Measurements from ENCODE around the gene NAT16.
A peak's percentile ranks its signal among the peaks of the same experiment; 100 is the strongest.
"Not testable (repeated sequence)": the region's sequence is repeated elsewhere in the genome, so short reads cannot be mapped to it uniquely, and the experiment has no call there.

NAT16 gene

DNA sequence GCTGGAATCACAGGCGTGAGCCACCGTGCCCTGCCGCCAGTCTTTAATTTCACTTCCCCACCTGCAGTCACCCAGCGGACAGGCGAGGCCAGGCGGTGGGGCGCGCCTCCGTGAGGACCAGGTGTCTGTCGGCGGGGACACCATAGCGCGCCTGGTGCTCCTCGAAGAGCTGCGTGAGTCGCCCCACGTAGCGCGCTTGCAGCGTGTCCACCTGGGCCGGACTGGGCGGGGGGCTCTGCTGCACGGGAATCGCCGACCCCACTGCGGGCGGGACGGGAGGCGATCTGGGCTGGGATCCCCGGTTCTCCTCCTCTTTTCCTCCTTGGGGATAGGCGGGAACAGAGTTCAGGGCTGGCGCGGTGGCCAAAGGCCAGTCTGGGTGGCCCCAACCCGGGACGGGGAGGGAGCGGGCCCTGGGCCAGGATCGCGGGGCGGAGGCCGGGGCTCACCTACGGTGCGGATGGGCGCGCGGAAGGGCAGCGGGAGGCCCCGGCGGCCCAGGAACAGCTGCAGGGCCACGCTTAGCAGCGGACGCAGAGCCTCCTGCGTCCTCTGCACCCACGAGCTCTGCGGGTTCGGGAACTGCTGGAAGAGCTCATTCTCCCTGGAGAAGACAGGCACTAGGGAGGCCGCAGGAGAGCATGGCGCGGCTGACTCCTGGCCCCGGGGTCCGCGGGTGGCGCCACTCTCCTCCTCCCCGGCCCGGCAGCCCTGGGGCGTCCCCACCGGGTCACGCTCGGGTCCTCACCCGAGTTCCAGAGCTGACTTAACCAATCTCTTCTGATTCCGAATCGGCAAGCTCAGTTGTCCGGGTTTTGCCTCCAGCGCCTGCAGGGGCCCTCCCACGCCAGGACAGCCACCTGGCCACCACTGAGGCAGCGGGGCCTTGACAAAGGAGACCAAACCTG is 21.9 kb upstream of the NAT16 start:
- no peak for DNase-seq

- DNase-seq: no peak
These were observed 20.9 kb upstream of the NAT16 start, which contains the start of gene MOGAT3 for GRCh38 chr7:101200862-101201599. Gene MOGAT3 (minus strand): TSS chr7:101201036. CDS start chr7:101200854, 182 bp downstream.

GRCh38 chr7:101200504-101200861 is 20.4 kb upstream of the NAT16 start:
- no peak for DNase-seq

DNA sequence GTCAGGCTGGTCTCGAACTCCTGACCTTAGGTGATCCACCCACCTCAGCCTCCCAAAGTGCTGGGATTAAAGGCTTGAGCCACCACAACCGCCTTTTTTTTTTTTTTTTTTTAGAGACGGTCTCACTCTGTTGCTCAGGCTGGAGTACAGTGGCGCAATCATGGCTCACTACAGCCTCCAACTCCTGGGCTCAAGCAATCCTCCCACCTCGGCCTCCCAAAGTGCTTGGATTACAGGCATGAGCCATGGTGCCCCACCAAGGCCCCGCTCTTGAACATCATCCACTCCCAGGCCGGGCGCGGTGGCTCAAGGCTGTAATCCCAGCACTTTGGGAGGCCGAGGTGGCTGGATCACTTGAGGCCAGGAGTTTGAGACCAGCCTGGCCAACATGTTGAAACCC is 19.4 kb upstream of the NAT16 start:
- DNase-seq: not testable (repeated sequence)

DNA sequence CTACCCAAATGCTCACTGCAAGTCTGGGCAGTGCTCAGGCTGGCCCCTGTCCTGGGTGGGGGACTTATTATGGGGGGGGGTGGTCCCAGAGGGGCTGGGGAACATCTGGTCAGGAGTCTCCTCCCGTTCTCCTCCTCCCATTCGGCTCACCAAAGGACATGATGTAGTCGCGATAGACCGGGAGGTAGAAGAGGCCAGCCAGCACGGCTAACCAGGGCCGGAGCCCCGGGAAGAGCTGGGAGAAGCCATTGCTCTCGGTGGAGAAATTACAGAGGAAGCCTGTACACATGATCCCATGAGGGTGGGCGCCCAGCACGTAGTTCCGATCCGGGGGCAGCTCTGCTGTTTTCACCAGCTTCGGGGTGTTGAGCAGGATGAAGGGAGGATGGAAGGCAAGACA is 18.4 kb upstream of the NAT16 start:
- DNase-seq: no peak

DNA sequence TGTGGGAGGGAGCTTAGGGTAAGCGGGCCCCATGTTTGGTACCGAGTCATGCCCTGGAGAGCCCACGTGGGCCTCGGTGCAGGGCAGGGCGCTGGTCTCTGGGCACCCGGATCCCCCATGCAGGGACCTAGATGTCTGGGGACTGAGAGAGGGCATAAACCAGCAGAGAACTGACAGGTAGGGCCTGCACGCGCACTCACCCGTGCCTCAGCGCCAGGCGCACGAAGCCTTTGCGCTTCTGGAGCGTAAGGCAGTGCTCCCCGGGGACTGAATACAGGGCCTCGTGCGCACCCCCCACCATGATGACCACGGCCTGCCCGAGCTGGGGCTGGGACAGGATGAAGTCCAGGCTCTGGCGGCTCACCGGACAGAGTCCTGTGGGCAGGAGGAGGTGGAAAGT is 17.9 kb upstream of the NAT16 start:
- DNase-seq: no peak

GRCh38 chr7:101195884-101196283 is 15.8 kb upstream of the NAT16 start:
- DNase-seq: no peak

GRCh38 chr7:101189109-101189508 is 9.0 kb upstream of the NAT16 start:
- DNase-seq: no peak

DNA sequence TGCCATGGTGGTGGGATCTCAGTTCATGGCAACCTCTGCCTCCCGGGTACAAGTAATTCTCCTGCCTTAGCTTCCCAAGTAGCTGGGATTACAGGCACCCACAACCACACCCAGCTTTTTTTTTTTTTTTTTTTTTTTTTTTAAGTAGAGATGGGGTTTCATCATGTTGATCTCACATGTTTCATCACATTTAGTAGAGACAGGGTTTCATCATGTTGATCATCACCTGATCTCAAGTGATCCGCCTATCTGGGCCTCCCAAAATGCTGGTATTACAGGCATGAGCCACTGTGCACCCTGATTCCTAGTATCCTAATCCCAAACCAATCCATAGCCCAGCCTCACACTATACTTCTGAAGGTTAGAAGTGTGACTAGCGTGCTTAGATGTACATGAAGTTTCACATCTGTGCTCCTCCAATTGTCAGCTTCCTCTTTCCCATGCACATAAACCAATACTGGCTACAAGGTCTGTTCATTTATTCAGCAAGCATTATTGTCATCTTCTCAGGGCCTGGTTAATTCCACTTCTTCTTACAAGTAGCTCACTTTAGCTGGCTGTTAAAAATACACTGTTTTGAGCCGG is 6.8 kb upstream of the NAT16 start:
- no peak for DNase-seq

- no peak for DNase-seq
These were observed 6.1 kb upstream of the NAT16 start for GRCh38 chr7:101186194-101186593.

DNA sequence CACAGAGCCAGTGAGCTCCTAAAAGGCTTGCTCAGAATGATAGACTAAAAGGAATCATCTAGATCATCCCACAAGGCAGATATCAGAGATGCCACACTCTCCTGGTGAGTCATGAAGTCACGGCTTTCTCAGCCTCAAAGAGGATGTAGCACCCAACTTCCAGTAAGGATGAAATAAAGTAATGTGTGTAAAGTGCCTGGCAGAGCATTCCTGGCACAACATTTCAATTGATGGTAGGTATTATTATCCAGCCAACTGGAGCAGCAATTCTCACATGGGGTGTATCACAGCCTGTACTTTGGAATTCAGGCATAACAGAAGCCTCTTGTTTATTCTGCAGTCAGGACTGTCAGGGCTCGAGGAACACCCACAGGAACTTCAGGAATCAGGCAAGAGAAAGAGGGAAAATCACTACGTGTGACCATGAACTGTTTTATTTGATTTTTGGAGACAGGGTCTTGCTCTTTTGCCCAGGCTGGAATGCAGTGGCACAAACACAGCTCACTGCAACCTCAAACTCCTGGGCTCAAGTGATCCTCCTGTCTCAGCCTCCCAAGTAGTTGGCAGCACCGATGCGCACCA is 5.3 kb upstream of the NAT16 start:
- no peak for DNase-seq

DNA sequence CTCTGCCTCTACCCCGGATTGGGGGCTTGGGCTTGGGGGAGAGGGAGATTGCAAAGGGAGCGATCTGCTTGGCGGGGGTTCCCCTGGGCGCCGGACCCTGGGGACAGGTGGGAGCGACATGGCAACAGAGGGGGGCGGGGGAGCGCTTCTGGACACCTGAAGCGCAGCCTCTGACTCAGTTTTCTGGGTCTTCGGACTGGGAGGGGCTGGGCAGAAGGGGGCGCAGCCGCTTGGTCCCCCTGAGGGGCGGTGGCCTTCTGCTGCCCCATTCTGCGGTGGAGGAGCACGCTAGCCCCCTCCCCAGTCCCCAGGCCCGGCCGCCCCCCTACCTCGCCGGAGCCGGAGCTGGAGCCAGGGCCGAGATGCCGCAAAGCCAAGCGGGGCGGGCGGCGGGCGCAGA is 380 bp downstream of the NAT16 start:
- no peak for DNase-seq

GRCh38 chr7:101179117-101179516 is 976 bp downstream of the NAT16 start:
- no peak for DNase-seq

- DNase-seq: no peak
These were observed 2.4 kb downstream of the NAT16 start for GRCh38 chr7:101177644-101178043.

GRCh38 chr7:101175664-101176063 is 4.4 kb downstream of the NAT16 start:
- no peak for DNase-seq

DNA sequence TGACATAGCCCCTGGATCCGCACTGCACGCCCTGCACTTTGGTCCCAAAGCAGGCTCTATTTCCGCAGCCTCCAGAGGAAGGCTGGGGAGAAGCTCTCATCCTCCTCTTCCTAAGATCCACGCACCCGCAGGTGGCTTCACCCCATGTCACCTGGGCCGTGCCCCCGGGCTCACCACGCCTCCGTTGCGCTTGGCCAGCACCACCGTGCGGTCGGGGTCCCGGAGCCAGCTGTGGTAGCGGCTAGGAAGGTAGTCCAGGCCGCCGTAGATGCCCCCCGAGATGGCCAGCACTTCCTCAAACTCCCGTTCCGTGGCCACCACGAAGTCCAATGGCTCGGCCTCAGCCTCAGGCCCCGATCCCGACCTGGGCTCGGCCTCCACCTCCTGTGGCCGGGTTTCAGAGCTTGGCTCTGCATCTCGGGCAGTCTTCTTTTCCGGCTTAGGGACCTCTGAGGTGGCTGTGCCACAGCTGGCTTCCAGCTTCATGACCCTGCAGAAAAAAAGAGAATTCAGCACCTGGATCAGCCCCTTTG is 5.7 kb downstream of the NAT16 start:
- DNase-seq: no peak

DNA sequence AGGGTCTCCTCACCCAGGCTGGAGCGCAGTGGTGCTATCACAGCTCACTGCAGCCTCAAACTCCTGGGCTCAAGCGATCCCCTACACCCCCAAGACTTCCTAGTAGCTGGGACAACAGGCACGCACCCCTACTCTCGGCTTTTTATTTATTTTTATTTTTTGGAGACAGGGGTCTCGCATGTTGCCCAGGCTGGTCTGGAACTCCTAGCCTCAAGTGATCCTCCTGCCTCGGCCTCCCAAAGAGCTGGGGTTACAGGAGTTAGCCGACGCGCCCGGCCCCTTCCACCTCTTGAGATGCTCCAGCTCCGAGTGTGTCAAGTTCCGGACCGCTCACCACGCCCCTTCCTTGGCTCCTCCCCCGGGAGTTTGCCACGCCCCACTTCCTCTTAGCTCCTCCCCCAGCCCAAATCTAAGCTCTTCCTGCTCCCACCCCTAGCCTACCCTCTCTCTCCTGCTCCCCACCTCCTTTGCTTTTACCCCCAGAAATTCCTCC is 6.3 kb downstream of the NAT16 start:
- no peak for DNase-seq

GRCh38 chr7:101172854-101173751 is 7.0 kb downstream of the NAT16 start:
- peak; percentile 66 for DNase-seq

DNA sequence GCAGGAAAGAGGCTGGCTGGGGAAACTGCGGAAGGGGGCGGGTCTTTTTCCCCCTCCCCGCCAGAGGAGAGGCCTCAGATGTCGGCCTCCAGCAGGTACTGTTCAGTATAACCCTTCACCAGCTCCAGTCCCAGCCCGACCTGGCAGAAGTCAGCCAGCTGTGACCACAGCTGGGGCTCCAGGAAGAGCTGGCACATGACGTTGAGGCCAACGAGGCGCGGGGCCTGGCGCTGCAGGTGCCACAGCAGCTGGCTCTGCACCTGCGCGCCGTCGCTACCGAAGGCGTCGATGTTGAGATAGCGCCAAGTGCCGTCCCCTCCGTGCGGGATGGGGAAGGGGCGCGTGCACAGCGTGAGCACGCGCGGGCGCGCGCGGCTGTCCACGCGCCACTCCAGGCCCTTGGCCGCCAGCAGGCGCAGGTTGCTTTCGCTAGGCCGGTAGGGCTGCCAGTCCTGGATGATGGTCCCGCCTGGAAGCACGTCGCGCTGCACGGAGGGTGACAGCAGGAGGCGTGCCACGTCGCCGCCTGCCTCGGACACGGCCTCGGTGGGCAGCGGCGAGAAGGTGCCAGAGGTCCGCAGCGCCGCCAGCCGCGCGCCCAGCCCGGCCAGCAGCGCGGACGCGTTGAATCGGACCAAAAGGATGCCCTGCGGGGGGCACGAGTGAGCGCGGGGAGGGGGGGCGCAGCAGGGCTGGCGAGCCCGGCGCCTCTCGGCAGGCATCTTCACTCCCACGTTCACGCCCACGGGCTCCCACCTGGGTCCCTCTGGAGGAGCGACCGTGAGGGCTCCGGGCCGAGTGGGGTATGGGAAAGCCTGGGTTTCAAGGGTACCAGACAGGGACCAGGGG is 7.9 kb downstream of the NAT16 start:
- DNase-seq: no peak

- DNase-seq: no peak
These were observed 8.7 kb downstream of the NAT16 start for GRCh38 chr7:101171442-101171837.
